Stimulated activated CD4-positive, alpha-beta T cell treated with anti-CD3 and anti-CD28 coated beads, TNF-alpha, amount 100 ng/mL, for 24 hours (primary cell): Measurements from ENCODE around the gene ITSN1.

ENCODE experiments used
- DNase-seq, 3 experiments: peaks; one replicate each; pipeline ENCODE4 v3.0.0-alpha.2; 2020; ENCODE audit warnings: low read depth in 3 of 3

Gene ITSN1

DNA sequence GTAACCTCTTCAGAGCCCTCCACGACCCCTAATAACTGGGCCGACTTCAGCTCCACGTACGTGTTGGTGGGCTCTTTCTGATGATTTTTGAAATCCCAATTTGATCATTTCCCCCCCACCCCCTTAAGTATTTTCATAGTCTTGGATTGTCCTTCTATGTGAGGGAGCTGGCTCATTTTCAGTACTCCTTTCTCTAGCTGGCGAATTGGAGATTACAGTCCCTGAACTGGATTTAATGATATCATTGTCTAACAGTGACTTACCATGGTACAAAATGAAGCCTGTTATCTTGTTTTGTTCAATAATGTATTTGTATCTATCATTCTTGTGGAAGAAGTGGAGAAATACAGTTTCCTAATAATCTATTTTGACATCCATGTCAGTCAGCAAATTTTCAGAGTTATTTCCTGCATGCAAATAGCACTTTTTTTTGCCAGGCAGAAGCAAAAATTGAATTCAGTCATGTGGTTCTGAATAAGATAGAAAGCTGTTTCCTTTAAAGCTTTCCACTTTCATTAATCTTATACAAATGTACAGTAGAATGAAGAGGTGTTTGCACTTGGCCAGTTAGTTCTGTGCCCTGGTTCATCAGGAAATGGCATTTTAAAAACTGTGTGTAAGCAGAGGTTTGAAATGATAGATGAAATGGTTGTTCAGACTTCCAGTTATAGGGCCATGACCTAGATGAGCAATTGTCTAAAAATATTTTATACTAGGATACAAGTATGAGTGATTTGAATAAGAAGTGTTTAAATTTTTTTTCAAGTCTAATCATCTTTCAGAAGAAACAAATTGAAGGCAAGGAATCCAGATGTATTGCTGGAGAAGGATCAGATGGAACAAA, 169.1 kb downstream of the ITSN1 start:
- no peak for DNase-seq

DNA sequence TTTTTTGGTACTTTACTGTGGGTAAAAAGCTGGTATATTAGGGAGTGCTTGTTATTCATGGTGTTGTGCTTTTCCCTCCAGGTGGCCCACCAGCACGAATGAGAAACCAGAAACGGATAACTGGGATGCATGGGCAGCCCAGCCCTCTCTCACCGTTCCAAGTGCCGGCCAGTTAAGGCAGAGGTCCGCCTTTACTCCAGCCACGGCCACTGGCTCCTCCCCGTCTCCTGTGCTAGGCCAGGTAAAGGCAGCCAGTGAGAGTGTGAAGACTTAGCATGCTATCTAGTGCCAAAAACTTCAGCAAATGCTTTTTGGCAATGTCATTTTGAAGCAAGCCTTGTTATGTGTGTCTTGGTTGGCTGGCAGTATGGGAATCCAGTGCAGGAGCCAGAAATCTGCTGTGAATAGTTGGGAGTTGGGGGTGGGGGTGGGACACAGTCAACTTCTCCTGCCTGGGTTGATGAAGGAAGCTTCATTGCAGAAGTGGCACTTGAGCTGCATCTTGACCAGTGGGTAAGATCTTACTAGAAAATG, 171.6 kb downstream of the ITSN1 start:
- no peak for DNase-seq

DNA sequence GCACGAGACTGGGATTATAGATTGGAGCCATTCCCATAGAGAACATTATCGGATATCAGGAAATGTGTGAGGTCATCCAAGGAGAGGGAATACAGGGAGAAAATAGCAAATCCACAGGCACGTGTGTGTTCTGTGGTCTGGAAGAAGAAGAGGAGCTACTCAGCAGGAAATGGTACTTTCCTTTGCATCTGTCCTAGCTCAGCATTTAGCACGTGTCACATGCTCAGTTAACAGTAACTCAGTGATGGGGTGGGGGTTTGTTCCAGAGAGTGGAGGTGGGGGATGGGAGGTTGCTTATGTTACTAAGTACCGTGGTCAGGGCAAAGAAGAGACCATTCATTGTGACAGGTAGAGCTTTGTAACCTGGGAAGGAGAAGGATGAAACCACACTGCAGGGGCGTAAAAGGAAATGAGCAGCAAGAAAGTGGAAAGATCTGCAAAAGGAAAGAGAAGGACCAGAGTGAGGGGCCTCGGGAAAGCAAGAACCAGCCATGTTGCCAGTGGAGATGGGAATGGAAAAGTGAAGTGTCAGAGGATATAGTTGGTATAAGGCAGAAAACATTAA, 172.9 kb downstream of the ITSN1 start:
- no peak for DNase-seq

DNA sequence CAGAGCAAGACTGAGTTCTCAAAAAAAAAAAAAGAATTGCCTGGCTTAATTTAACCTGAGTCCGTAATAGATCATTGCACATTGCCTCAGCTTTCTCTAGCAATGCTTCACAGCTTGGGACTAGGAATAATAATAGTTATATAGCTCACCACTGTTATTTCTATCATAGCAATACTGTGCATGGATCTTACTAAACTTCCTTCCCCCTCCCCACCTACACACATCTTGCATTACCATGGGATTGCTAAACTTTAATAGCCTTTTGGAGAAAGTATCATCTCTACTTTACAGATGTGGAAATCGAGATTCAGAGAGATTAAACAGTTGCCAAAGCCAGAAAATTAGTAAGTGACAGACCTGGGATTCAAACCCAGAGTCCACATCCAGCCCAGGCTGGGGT, 173.9 kb downstream of the ITSN1 start:
- no peak for DNase-seq

DNA sequence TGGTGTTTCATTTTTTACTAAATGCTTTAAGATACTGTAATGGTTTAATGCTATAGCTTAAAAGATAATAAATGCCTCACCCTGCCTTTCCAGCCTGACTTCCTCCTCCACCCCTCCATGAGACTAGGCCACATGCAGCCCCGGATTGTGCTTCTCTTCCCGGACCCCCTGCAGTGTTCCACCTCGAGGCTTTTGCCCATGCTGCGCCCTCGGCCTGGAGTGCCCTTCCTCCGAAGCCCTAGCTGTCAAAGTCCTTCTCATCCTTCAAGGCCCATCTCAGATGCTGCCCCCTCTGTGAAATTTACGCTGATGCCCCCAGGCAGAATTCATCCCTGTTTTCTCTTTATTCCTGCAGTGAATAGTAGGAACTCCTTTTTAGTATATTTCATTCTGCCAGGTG, 174.8 kb downstream of the ITSN1 start:
- no peak for DNase-seq

DNA sequence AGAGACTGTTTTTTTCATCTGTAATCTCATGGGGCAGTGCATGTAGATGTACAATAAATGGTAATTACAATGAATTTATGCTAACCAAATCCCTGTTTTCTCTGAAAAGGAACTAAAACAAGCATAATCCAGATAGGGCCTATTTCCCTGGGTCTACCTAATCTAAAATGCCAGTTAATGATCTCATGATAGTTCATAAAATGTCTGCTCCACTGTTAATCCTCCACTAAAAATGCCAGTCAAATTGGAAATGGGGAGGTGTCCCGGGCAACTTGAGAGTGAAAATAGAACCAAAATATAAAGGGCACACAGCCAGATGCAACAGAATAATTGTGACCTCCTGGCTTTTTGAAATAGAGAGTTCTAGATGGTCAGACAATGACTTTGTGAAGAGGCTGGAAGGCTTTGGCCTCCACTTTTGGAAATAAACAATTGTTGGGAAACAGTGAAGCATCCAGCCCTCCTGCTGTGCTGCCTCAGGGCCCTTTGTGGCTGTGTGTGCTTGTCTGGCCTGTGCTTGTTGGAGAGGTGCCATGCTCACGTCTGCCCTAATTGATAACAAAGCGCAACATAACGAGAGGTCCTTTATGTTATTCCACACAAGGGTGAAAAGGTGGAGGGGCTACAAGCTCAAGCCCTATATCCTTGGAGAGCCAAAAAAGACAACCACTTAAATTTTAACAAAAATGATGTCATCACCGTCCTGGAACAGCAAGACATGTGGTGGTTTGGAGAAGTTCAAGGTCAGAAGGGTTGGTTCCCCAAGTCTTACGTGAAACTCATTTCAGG, 175.6 kb downstream of the ITSN1 start:
- DNase-seq = no peak

DNA sequence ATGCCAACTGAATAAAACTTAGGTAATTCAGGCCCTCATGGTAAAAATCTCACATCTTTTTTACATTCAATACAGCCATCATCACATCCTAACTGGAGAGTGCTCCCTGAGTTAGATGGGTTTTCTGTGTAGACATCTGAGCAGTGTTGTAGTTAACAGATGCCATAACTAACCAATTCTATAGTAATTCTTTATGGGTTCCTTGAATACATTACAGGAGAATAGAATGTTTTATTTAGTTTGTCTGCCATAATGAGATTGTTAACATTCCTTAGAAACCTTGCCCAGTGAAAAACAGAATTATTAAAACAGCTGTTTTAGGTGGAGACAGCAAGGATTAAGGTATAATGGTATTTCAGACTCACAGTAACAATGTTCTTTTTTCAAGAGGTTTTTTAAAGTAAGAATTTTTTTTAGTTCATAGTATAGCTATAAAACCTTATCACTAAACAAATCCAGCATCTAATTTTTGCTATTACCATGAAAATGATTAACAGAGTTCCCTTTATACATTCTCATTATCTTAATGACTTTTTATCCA, 178.0 kb downstream of the ITSN1 start:
- DNase-seq = no peak

DNA sequence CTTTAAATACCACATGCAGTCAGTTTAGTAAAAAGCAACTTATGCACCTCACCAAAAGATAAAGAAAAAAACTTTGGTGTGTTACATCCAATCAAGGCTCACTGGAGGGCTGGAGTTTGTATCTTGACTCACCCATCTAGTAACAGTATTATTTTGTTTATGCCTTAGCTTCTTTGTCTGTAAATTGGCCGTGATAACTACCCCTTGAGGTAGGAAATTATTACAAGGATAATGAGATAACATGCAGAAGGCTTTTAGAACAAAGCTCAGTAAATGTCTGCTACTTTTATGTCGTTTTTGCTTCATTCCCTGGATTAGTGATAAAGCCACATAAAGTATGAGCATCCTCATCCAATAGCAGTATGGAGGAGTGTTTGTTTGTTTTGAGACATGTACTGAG, 178.5 kb downstream of the ITSN1 start:
- DNase-seq = no peak

DNA sequence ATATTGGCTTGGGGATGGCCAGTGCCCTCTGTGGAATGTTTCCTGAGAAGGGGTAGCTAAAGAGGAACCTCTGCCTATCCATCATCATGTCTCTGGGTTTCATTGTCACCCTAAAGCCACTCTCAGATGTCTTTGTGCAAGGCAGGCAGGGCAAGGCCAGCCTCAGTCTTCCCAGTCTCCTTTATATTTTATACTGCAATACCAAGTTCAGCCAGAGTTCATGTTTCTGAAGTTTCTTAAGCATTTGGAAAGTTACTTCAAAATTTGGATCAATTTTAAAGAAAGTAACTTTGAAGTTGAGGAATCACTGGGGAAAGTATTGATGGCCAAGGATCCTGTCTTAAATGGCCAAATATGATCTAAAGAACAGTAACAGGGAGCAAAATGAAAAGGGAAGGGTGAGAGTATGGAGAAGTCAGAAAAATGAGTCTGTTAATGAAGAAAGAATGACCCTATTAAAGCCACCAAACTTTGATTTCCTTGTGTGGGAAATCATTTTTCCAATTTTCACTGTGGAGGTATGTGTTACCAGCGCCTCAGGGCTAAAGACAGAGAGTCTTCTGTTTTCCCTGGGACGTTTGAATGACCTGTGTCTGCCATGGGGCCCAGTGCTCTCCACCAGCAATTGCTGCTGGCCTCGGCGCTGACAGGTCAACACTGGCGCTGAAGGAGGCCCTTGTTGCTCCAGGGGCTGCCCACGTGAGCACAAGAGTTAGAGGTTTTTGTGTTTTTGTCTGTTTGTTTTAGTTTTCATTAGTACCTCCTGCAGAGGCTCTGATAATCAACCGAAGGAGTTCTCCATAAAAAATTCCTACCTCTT, 179.4 kb downstream of the ITSN1 start:
- no peak for DNase-seq

DNA sequence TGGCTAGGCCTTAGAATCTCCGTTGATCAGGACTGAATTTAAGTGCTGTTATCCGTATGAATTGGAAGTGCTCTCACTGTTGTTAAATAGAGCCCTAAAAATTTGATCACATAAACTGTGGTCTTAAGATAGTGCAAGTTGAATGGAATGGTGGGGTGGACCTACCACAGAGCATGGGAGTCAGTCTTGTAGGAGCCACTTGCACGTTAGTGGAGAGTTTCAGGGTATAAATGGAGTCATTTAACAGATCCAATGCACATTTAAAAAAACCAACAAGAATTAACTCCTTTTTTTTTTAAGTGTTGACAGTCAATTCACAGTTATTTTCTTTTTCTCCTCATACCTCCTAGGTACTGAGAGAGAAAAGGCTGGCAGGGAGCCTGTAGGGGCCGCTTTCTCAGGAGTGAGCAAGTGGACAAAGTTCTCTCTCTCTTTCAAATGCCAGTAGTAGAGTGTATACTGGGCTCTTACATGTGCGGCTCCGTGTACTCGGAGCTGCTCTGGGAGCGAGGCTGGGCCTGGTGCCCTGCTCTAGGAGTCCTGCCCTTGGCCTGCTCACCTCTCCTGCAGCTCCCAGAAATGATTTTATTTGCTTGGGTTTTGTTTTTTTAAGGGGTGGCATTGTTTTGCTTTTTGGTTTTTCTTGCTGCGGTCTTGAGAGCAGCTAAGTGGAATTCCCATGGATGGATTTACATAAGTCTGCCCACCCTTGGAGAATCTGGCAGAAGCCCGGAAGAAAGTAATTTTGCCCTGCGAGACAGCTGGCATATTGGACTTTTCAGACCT, 182.0 kb downstream of the ITSN1 start:
- DNase-seq = no peak

DNA sequence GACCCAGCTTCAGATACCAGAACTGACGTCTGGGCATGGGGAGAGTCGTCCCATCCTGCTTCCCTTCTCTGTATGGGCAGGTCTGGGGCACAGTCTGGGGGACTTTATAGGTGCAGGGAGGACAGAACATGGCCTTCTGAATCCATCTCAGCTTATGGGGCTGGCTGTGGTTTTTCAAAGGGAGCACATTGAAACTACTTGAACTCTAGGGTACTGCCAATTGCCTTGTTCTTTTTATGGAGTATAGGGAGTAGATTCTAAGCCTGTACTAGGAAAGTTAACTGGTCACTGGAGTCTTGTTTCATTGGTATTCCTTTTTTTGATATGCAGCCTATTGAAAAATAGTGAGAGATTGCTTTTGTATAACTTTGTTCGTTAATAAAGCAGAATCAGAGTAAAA, 183.1 kb downstream of the ITSN1 start:
- no peak for DNase-seq

DNA sequence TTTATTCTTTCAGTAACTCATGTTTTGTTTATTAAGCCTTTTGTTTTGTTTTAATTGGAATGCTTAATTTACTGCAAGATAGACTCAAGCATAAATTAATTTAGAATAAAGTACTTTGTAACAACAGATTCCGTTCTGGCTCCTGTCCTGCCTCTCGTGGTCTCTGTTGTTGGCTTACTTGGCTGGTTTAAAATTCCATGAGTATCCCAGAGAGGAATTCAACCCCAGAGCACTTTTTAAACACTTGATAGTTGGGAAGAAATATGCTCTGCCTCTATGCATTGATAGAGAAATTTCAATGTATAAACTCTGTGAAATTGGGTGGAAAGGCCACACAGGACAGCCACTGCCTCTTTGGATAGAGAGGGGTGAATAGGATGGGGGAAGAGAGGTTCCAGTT, 183.6 kb downstream of the ITSN1 start:
- no peak for DNase-seq

DNA sequence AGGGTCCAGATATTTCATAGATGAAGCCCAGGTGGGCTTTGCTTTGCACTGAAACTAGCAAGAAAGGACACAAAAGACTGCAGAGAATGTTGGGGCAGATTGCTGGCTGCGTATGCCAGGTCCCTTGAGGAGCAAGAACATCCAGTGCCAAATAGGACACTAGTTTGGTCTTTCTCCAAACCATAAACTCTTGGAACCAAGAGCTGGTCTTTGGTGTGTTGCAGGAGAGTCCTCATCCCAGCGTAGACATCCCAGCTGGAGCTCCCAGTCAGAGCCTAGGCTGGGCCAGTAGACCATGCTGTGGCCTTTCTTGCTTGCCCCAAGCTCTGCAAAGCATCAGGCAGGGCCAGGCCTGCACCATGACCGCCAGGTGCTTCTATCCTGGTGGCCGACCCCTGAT, 185.8 kb downstream of the ITSN1 start:
- no peak for DNase-seq

DNA sequence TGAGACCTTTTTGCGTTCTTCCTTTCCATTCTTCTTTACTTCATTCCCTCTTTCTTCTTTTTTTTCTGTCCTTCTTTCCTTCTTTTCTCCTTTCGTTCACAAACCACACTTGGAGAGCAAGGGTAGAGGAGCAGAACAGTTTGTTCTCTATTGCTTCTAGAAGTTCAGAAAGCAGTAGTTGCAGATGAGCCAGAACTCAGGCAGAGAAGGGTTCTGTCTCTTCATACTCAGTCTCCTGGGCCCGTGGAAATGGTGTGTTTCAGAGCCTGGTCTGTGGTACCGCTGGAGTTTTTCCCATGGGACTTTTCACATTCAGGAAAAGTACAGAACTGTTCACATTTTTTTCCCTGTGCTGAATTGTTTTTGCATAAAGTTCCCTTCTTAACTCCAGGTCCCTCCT, 186.3 kb downstream of the ITSN1 start:
- no peak for DNase-seq

DNA sequence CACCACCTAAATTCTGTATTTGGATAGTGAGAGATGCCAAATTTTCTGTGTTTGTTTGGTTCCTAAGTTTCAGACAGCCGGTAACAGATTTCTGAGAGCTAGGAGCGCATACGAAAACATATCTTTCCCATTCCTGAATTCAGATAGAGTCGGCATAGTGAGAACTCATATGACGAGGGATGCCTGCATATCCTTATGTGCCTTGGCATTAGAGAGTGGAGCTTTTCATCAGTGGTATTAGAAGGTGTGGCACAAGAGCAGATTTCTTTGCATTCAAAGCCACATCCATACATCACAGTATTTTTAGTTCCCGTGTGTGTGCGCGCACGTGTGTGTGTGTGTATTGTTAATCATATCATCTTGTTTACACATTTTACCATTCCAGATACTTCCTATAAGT, 187.5 kb downstream of the ITSN1 start:
- no peak for DNase-seq

DNA sequence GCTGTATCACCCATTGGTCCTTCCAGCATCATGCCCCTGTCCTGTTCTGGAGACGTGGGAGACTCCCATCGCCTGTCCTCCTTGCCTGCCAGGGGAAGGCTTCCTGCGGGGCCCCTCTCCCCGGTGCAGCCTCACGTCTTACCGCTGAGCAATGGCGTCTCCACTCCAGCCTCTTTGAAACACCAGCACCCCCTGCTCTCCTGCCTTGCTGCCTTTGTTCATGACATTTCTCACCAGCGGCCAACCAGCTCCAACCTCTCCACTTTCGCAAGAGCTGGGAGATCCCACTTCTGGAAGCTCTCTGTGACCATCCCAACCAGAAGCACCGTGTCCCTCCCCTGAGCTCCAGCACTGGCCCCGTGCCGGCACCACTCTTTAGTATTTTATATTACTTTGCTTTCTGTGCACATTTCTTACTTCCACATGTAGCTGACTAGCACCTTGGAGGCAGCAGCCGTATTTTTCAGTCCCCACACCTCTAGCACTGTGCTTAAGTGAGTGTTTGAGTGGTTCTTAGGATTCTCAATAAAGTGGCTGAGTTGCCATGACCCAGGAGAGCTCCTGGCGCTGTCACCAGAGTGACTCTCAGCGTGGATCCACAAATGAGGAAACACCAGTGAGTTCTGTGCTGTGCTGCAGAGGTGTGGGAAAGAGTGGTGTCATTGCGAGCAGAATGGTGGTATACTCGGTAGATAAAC, 189.8 kb downstream of the ITSN1 start:
- DNase-seq = no peak

DNA sequence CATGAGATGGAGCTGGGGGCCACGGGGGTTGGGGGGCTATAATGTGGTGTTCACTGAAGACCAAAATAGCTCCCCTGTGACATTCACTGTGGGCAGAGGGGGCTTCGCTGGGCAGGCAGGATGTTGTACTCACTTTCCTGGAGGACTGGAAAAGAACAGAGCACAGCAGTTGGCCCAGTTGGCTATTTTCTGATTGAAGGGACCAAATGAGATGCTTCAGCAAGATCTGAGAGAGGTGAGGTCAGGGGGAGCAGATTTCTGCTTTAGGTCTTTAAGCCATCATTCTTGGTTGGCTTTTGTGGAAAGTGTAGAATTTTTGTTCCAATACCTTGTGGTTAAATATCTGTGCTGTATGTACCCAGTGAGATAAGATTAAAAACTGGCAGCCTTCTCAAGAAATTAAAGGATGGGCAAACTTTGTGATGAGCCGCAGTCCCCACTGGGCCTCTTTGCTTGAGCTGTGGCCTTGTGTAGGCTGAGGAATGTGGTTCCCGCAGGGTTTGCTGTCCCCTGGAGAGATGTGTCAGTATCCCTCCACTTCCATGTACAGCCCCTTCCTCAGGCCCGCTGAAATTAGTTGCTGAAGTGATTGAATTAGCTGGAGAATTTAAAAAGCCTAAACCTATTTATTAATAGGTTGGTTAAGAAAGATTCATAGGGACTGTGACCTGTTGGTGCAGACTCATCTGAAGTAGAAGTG, 192.7 kb downstream of the ITSN1 start:
- no peak for DNase-seq

DNA sequence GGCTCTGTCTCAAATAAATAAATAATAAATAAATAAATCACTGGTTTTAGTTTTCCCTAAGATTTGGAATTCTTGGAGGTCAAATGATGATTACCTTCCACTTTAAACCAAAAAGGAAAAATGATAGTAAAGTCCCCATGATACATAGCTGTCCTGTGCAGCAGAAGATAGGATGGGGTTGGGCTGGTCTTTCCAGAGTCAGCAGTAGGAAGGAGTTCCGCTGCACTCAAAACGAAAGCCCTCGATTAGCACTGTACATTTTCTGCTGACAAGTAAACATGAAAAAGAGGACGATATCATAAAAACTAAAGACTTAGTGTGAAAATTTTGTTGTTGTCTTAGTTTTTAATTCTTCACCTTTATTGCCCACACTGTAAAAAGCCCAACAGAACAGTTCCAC, 193.6 kb downstream of the ITSN1 start:
- DNase-seq = no peak

DNA sequence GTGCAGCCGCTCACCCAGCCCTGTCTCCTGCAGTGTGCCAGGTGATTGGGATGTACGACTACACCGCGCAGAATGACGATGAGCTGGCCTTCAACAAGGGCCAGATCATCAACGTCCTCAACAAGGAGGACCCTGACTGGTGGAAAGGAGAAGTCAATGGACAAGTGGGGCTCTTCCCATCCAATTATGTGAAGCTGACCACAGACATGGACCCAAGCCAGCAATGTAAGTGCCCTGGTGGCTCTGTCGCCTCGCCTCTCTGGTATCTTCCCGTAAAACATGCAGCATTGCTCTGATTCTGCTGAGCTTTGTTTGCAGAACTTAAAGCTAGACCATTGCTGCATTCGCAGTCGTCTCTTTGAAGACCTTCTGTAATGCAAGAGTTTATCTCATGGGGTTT, 194.1 kb downstream of the ITSN1 start:
- no peak for DNase-seq
